Transverse colon (tissue), 3 donors: ENCODE measurements around the gene TNS3.

Source experiments
- POLR2A ChIP-seq: fragments of 450-650 bp; IDR thresholded peaks from one replicate; pipeline ENCODE4 v1.6.1; 2016; ENCODE audit warnings: antibody characterized with exemption, mild to moderate bottlenecking, moderate library complexity
- TF ChIP-seq, protein P1 (sequence below), 5 experiments: fragments of 200-600 bp in 3 of 5; fragments of 450-650 bp in 2 of 5; sonication (generic) in 3 of 5; IDR thresholded peaks; 1 replicate in 2 of 5; 2 replicates in 3 of 5; pipeline ENCODE4 v1.5.1; 2016 to 2017; ENCODE audit warnings: antibody characterized with exemption in 5 of 5, inconsistent platforms in 3 of 5, mild to moderate bottlenecking in 2 of 5, moderate library complexity in 1 of 5

DNA sequence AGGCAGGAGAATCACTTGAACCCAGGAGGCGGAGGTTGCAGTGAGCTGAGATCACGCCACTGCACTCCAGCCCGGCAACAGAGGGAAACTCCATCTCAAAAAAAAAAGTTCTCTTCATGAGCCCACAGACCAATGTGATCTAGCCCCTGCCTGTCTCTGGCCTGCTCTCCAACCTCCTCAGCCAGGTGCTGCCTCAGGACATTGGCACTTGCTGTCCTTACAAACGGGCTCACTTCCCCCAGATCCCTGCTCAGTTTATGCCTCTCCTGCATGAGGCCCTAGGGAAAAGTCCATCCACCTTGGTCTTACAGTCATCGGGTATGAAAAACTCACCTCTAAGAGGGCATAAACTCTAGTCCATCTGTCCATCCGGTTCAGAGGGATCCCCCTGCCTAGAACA lies 32.5 kb downstream of the TNS3 start:
- TF ChIP-seq, protein P1, sequence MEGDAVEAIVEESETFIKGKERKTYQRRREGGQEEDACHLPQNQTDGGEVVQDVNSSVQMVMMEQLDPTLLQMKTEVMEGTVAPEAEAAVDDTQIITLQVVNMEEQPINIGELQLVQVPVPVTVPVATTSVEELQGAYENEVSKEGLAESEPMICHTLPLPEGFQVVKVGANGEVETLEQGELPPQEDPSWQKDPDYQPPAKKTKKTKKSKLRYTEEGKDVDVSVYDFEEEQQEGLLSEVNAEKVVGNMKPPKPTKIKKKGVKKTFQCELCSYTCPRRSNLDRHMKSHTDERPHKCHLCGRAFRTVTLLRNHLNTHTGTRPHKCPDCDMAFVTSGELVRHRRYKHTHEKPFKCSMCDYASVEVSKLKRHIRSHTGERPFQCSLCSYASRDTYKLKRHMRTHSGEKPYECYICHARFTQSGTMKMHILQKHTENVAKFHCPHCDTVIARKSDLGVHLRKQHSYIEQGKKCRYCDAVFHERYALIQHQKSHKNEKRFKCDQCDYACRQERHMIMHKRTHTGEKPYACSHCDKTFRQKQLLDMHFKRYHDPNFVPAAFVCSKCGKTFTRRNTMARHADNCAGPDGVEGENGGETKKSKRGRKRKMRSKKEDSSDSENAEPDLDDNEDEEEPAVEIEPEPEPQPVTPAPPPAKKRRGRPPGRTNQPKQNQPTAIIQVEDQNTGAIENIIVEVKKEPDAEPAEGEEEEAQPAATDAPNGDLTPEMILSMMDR (IDR thresholded peaks at IDR 0.05): no peak
- TF ChIP-seq POLR2A: no peak
